ENCODE measurements around the gene PSTK. TPM values are rescaled to one million over a fixed set of nuclear protein-coding genes. Genes with fewer than 3 reads are reported as not detected.

The PSTK gene
- total and polyA plus RNA-seq, 9 of the 15 experiments (the other 6 are each of a cell fraction or from before 2014, with no cell fraction given), result 13.2 to 49.7 (median 18.9) TPM

- H3K79me2 ChIP-seq (ENCODE audit: control insufficient read depth, insufficient read depth, low read length), result peaks cover 55% of the 10 kb centered on the region
- 59% methylated on average over 3 of the region's 3 CpGs for WGBS (ENCODE audit: insufficient coverage, low coverage, missing lambda C conversion rate)
- FAIRE-seq (no peak), DNase-seq (ENCODE audit: extremely low read depth in 1 of 4, low spot score in 3 of 4) (no peak), ATAC-seq (no peak)
- H3K9ac ChIP-seq (ENCODE audit: insufficient read depth in 1 of 2, low read depth in 2 of 2, low read length in 2 of 2), result no peak overlapping the region
- no peak overlapping the region for H3K4me2 ChIP-seq (ENCODE audit: insufficient read depth, low read length)
- H3K27me3 ChIP-seq (ENCODE audit: control insufficient read depth in 2 of 2, insufficient read depth in 2 of 2, low read length in 2 of 2), result no peaks in the 10 kb centered on the region
- H3K9me3 ChIP-seq (replicated peaks; ENCODE audit: control insufficient read depth, insufficient read depth, low read depth, low read length), result no peaks in the 10 kb centered on the region
- H3K4me1 ChIP-seq (replicated peaks in 1 of 2; ENCODE audit: control insufficient read depth in 2 of 2, insufficient read depth in 2 of 2, low read length in 2 of 2), result peaks cover 0 to 3% of the 10 kb centered on the region in 2 experiments; a peak in 2 of 5 replicates
- H3K36me3 ChIP-seq (ENCODE audit: control insufficient read depth, insufficient read depth, low read length), result peaks cover 38% of the 10 kb centered on the region
- TF ChIP-seq ATF3 (IDR thresholded peaks at IDR 0.05), result no peak
- TF ChIP-seq ATF3 (CRISPR knock-in tag; conservative IDR thresholded peaks at IDR 0.05), result no peak
- no peak for TF ChIP-seq E2F1 (CRISPR knock-in tag; IDR thresholded peaks at IDR 0.05)
- TF ChIP-seq NFATC3 (IDR thresholded peaks at IDR 0.05), result no peak
- no peak for TF ChIP-seq MXI1 (IDR thresholded peaks at IDR 0.05; ENCODE audit: low read depth, low read length)
- no peak for TF ChIP-seq CTBP1 (IDR thresholded peaks at IDR 0.05; ENCODE audit: borderline replicate concordance)
- TF ChIP-seq KDM1A (IDR thresholded peaks at IDR 0.05), result no peak
- no peak for TF ChIP-seq ZNF384 (IDR thresholded peaks at IDR 0.05; ENCODE audit: low read depth, low read length)
- TF ChIP-seq MTA3 (IDR thresholded peaks at IDR 0.05; ENCODE audit: borderline replicate concordance), result no peak
- CTCF ChIA-PET (ENCODE audit: low intra/inter-chr PET ratio), result no interaction called here
- no peaks in the 10 kb centered on the region for H4K20me1 ChIP-seq (replicated peaks; ENCODE audit: control insufficient read depth, insufficient read depth, low read length)
- in situ Hi-C loops (cut with MboI) (no loop called here), intact Hi-C loops (cut with micrococcal nuclease) (no loop called here)
- no peaks in the 10 kb centered on the region for H3K9me1 ChIP-seq (ENCODE audit: control insufficient read depth, insufficient read depth, low read length)
- no peak overlapping the region for H2AFZ ChIP-seq (ENCODE audit: low read depth, low read length)
- no peak overlapping the region for H3K27ac ChIP-seq (ENCODE audit: extremely low read depth, low read depth, low read length)
- no TSS peak for BruUV-seq (replicated peaks)
- H3K4me3 ChIP-seq, result no peak overlapping the region
- POLR2A ChIA-PET, result interaction anchor here (1.3 to 1.9 kb wide), 3 partner anchors 7 to 14 kb away, joined by 3 to 9 read pairs (median 7); partner anchors contain the start of gene ACADSB
Measured at GRCh38 chr10:123000155-123000554, 20.0 kb downstream of the PSTK start.

All from K562 (cell line).